Stimulated activated CD4-positive, alpha-beta T cell treated with anti-CD3 and anti-CD28 coated beads, Interleukin-4, amount 100 ng/mL, for 48 hours (primary cell): Measurements from ENCODE around the gene CCDC148.

Experiments
- DNase-seq, 2 donors: peaks; one replicate each; pipeline ENCODE4 v3.0.0-alpha.2; 2020; ENCODE audit warnings: low read depth in 2 of 2

The CCDC148 gene

DNA sequence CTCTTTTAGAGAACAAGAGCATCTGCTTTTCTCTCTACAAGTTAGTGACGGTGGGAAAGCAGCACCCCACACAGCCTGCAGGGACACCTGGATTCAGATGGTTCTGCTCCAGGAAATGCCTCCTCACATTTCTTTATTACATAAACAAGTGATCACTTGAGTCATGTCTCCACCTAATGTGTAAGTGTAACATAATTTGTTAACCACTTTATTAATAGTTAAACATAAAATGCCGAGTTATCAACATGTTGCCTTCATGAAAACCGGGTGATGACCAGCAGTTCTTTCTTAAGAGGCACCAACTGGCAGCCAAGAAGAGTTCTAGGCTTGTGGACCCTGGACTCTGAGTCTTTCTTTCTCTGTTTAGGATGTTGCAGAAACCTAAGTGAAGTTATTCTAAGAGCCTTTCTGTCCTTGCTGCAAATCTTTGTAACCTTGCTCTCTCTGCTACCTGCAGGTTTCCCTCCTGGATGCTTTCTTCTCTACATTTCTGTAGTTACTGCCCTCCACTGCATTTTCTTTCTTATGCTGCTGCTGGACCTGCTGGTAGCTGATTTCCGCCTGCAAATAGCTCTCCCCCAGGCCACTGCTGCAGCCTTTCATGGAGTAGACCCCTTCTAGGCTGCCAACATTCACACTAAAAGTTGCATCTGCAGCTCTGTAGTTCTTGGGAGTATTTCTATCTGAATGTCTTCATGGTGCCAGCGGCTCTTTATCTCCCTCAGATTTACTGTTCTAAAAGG, 330.6 kb downstream of the CCDC148 start:
- no peak for DNase-seq

- no peak for DNase-seq
Observed at GRCh38 chr2:158124896-158125295, 331.7 kb downstream of the CCDC148 start.
